Osteoblast (primary cell): ENCODE data around the gene TBC1D21. TPM values are rescaled to one million over a fixed set of nuclear protein-coding genes. Genes with fewer than 3 reads are reported as not detected.

ENCODE experiments used
- DNase-seq: peaks from one replicate; pipeline ENCODE4 v3.0.0; 2011; ENCODE audit warnings: low spot score, mixed read lengths; ENCODE audit not compliant: insufficient read length; ENCODE audit errors: missing footprints
- H2AFZ ChIP-seq: 2 replicates; pipeline ENCODE4 v1.6.0; 2011; ENCODE audit warnings: mild to moderate bottlenecking, low read length
- H3K27ac ChIP-seq: 2 replicates; pipeline ENCODE4 v1.5.1; 2011; ENCODE audit warnings: mild to moderate bottlenecking, low read depth, low read length, moderate library complexity
- H3K27me3 ChIP-seq: 2 replicates; pipeline ENCODE4 v1.6.0; 2012; ENCODE audit warnings: mild to moderate bottlenecking, control low read depth, inconsistent platforms, low read length, moderate library complexity; ENCODE audit not compliant: insufficient read depth
- H3K36me3 ChIP-seq: 2 replicates; pipeline ENCODE4 v1.5.1; 2011; ENCODE audit warnings: mild to moderate bottlenecking, low read length, control low read depth, moderate library complexity; ENCODE audit not compliant: insufficient read depth
- H3K4me1 ChIP-seq: 2 replicates; pipeline ENCODE4 v1.5.1; 2011; ENCODE audit warnings: mild to moderate bottlenecking, low read length, control low read depth, moderate library complexity; ENCODE audit not compliant: insufficient read depth
- H3K4me2 ChIP-seq: 2 replicates; pipeline ENCODE4 v1.6.0; 2011; ENCODE audit warnings: mild to moderate bottlenecking, low read length; ENCODE audit not compliant: insufficient read depth
- H3K4me3 ChIP-seq: fragments of 200-600 bp; sonication (generic); 3 replicates; pipeline ENCODE4 v1.5.1; 2012; ENCODE audit warnings: mild to moderate bottlenecking, low read length, inconsistent platforms; ENCODE audit not compliant: insufficient read depth
- H3K79me2 ChIP-seq: 2 replicates; pipeline ENCODE4 v1.6.0; 2012; ENCODE audit warnings: mild to moderate bottlenecking, low read length, control low read depth, inconsistent platforms; ENCODE audit not compliant: insufficient read depth
- H3K9me3 ChIP-seq: 2 replicates; pipeline ENCODE4 v1.5.1; 2011; ENCODE audit warnings: low read depth, low read length, control low read depth
- H4K20me1 ChIP-seq: 2 replicates; pipeline ENCODE4 v1.6.0; 2012; ENCODE audit warnings: mild to moderate bottlenecking, low read length, control low read depth; ENCODE audit not compliant: insufficient read depth
- total RNA-seq: library from RNA; depleted of rRNA; stranded (reverse); fragments of >200 nt; gene quantifications from 2 replicates; pipeline ENCODE4 v1.2.3, GENCODE V29; 2012
- TF ChIP-seq, protein P1 (sequence below): IDR thresholded peaks from 2 replicates; pipeline ENCODE4 v1.5.1; 2011; ENCODE audit warnings: mild to moderate bottlenecking, low read depth, low read length, moderate library complexity; ENCODE audit errors: extremely low read depth

The TBC1D21 gene
- total RNA-seq, 1 donor: not detected

DNA sequence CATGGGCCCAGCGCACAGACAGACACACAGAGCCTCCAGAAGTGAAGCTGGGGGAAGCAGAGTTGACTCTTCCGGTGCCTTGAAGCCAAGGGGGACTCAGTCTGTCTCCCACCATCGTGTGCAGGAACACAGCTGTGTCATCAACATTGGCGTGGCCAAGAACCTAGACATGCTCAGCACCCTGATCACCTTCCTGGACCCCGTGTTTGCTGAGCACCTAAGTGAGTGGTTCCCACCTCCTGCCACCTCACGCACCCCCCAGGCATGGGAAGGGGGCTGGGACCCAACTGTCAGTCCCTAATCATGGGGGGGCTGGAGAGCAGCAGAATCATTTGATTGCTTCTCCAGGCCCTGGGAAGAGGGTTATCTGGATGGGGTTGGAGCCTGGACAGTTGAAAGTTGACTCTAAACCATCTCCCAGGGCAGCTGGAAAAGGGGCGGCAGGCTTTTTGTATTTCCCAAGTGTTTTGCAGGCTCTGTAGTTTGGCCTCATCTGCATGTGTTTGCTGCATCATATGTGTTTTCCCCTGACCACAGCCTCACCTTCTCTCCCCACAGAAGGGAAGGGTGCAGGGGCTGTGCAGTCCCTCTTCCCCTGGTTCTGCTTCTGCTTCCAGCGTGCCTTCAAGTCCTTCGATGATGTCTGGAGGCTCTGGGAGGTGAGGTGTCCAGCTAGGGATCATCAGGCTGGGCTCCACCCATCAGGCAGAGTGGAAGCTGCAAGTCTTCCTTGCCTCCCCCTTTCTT, 12.8 kb downstream of the TBC1D21 start:
- H3K4me2 ChIP-seq: no peak overlapping the region
- H2AFZ ChIP-seq: no peak overlapping the region
- H3K9me3 ChIP-seq: no peaks in the 10 kb centered on the region
- no peaks in the 10 kb centered on the region for H3K4me1 ChIP-seq
- H3K36me3 ChIP-seq: no peaks in the 10 kb centered on the region
- no peak overlapping the region for H3K4me3 ChIP-seq
- TF ChIP-seq, protein P1, sequence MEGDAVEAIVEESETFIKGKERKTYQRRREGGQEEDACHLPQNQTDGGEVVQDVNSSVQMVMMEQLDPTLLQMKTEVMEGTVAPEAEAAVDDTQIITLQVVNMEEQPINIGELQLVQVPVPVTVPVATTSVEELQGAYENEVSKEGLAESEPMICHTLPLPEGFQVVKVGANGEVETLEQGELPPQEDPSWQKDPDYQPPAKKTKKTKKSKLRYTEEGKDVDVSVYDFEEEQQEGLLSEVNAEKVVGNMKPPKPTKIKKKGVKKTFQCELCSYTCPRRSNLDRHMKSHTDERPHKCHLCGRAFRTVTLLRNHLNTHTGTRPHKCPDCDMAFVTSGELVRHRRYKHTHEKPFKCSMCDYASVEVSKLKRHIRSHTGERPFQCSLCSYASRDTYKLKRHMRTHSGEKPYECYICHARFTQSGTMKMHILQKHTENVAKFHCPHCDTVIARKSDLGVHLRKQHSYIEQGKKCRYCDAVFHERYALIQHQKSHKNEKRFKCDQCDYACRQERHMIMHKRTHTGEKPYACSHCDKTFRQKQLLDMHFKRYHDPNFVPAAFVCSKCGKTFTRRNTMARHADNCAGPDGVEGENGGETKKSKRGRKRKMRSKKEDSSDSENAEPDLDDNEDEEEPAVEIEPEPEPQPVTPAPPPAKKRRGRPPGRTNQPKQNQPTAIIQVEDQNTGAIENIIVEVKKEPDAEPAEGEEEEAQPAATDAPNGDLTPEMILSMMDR: no peak
- no peak overlapping the region for H3K27ac ChIP-seq
- H3K27me3 ChIP-seq: peaks cover 36% of the 10 kb centered on the region
- H4K20me1 ChIP-seq: no peaks in the 10 kb centered on the region
- DNase-seq: no peak
- no peaks in the 10 kb centered on the region for H3K79me2 ChIP-seq

DNA sequence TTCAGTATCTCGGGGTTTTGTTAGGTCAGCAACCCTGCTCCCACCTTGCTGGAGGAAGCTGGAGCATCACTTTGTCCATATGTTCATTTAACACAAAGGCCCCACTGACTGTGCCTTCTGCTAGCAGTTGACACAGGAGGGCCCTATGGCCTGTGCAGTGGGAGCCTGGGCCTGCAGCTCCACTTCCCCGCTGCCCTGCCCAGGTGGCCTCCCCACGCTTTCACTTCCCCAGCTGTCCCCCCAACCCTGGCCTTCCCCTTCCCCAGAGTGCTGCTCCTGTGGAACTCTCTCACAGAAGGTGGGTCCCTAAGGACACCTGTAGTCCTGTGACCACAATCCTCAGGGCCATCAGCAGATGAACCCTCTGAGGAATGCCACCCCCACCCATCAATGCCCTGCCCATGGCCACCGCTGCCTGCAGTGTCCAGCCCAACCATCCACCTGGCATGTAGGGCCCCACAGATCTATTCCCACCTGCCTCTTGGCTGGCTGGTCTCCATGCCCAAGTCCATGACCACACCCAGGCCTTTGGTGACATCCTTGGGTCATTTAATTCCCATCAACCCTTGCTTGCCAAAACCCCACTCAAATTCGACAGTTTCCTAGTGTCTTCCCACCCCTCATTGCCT, 13.5 kb downstream of the TBC1D21 start:
- no peaks in the 10 kb centered on the region for H3K36me3 ChIP-seq
- H2AFZ ChIP-seq: no peak overlapping the region
- H3K4me3 ChIP-seq: no peak overlapping the region
- H4K20me1 ChIP-seq: no peaks in the 10 kb centered on the region
- no peaks in the 10 kb centered on the region for H3K9me3 ChIP-seq
- H3K27ac ChIP-seq: no peak overlapping the region
- H3K4me2 ChIP-seq: no peak overlapping the region
- TF ChIP-seq, protein P1: no peak
- DNase-seq: no peak
- no peaks in the 10 kb centered on the region for H3K79me2 ChIP-seq
- H3K4me1 ChIP-seq: no peaks in the 10 kb centered on the region
- H3K27me3 ChIP-seq: peaks cover 36% of the 10 kb centered on the region

DNA sequence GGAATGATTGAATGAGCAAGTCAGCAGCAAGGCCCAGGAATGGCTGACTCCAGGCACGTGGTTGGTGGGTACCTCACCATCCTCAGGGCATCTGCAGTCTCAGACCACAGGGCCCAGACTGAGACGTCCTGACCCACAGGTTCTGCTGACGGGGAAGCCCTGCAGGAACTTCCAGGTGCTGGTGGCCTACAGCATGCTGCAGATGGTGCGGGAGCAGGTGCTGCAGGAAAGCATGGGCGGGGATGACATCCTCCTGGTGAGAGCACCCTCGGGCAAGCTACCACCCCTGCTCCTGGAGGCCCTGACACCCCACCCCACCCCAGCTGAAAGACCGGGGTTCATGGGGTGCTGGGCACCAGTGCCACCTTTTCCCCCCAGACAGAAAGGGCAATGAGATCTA, 14.1 kb downstream of the TBC1D21 start:
- Histone ChIP-seq H2AFZ (no peak overlapping the region), H3K9me3 (no peaks in the 10 kb centered on the region), H3K27ac (no peak overlapping the region), H4K20me1 (no peaks in the 10 kb centered on the region), H3K4me1 (no peaks in the 10 kb centered on the region), H3K36me3 (no peaks in the 10 kb centered on the region), H3K4me3 (no peak overlapping the region), H3K4me2 (no peak overlapping the region), H3K79me2 (no peaks in the 10 kb centered on the region), H3K27me3 (peaks cover 30% of the 10 kb centered on the region)
- TF ChIP-seq, protein P1: no peak
- no peak for DNase-seq

DNA sequence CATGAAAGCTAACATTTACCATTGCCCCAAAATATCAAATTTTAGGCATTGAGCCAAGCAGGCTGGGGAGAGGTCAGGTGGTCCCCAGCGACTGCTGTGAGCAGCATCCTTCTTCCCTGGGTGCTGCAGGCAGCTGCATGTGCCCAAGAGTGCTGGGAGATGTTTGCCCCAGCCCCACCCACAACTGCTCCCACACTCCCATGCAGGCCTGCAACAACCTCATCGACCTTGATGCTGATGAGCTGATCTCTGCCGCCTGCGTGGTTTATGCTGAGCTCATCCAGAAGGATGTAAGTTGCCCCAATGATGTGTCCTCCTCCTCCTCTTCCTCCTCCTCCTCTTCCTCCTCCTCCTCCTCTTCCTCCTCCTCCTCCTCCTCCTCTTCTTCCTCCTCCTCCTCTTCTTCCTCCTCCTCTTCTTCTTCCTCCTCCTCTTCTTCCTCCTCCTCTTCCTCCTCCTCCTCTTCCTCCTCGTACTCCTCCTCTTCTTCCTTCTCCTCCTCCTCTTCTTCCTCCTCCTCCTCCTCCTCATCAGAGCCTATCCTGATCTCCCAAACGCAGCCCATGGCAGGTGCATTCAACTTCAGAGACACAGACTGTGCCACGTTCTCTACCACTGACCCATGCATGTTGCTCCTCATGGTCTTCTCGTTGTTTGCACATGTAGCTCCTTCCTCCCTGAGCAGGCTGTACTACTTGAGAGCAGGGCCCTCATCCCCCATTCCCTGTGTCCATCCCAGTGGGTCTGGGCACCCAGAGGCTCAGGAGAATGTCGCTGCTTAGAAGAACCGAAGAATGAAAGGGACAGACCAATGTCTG, 15.1 kb downstream of the TBC1D21 start:
- TF ChIP-seq, protein P1: no peak
- Histone ChIP-seq H4K20me1 (no peaks in the 10 kb centered on the region), H3K27me3 (peaks cover 28% of the 10 kb centered on the region), H2AFZ (no peak overlapping the region), H3K4me2 (no peak overlapping the region), H3K9me3 (no peaks in the 10 kb centered on the region), H3K4me1 (no peaks in the 10 kb centered on the region), H3K79me2 (no peaks in the 10 kb centered on the region), H3K27ac (no peak overlapping the region), H3K4me3 (no peak overlapping the region), H3K36me3 (no peaks in the 10 kb centered on the region)
- DNase-seq: no peak
